TTC549 (cell line): ENCODE measurements around the gene MMS19.
"Not testable (repeated sequence)": the region's sequence is repeated elsewhere in the genome, so short reads cannot be mapped to it uniquely, and the experiment has no call there.

Experiments
- FAIRE-seq: peaks from 2 replicates; lab custom pipeline; 2012; peaks lifted over from hg19 to GRCh38; lab: Jason Lieb, UNC

Gene MMS19

GRCh38 chr10:97498076-97498840 is at the start of gene MMS19:
TSS of gene MMS19 (minus strand) at chr10:97498422. CDS start at chr10:97498384, 38 bp downstream.
- peak; percentile 43 for FAIRE-seq

- FAIRE-seq, result no peak
Observed at GRCh38 chr10:97547962-97548361, 49.7 kb upstream of the MMS19 start.

GRCh38 chr10:97547271-97547600 is 49.0 kb upstream of the MMS19 start:
- FAIRE-seq, result no peak

GRCh38 chr10:97546456-97547270 is 48.4 kb upstream of the MMS19 start:
- no peak for FAIRE-seq

GRCh38 chr10:97543025-97543546 is 44.9 kb upstream of the MMS19 start:
- FAIRE-seq, result no peak

- no peak for FAIRE-seq
Observed at GRCh38 chr10:97542169-97543024, 44.2 kb upstream of the MMS19 start.

GRCh38 chr10:97540669-97541500 is 42.7 kb upstream of the MMS19 start:
- no peak for FAIRE-seq

GRCh38 chr10:97539523-97540200 is 41.4 kb upstream of the MMS19 start:
- FAIRE-seq, result no peak

GRCh38 chr10:97538839-97539238 is 40.6 kb upstream of the MMS19 start:
- FAIRE-seq, result no peak

GRCh38 chr10:97538411-97538810 is 40.2 kb upstream of the MMS19 start:
- peak; percentile 46 for FAIRE-seq

GRCh38 chr10:97537186-97537869 is 39.1 kb upstream of the MMS19 start:
- no peak for FAIRE-seq

GRCh38 chr10:97534746-97535367 is 36.6 kb upstream of the MMS19 start:
- no peak for FAIRE-seq

- FAIRE-seq, result no peak
Observed at GRCh38 chr10:97533888-97534287, 35.7 kb upstream of the MMS19 start.

- no peak for FAIRE-seq
Observed at GRCh38 chr10:97532935-97533671, 34.9 kb upstream of the MMS19 start.

- FAIRE-seq, result no peak
Observed at GRCh38 chr10:97531401-97531986, 33.3 kb upstream of the MMS19 start.

GRCh38 chr10:97529685-97530465 is 31.7 kb upstream of the MMS19 start:
- FAIRE-seq, result no peak

GRCh38 chr10:97528876-97529275 is 30.7 kb upstream of the MMS19 start:
- FAIRE-seq, result not testable (repeated sequence)

- FAIRE-seq, result no peak
Observed at GRCh38 chr10:97525683-97526110, 27.5 kb upstream of the MMS19 start.
